HepG2 (cell line): ENCODE measurements around the gene TFAP2A. TPM values are rescaled to one million over a fixed set of nuclear protein-coding genes. Genes with fewer than 3 reads are reported as not detected.

Experiments
- FOXM1 ChIP-seq: sonication (generic); formaldehyde crosslinking; IDR thresholded peaks from 2 replicates; pipeline ENCODE4 v1.5.0; 2020; ENCODE audit warnings: missing genetic modification reagents
- MLX ChIP-seq: IDR thresholded peaks from 2 replicates; pipeline ENCODE4 v1.6.1; 2016
- TERF1 ChIP-seq: sonication (generic); formaldehyde crosslinking; IDR thresholded peaks from 2 replicates; pipeline ENCODE4 v1.8.0; 2022; ENCODE audit warnings: mild to moderate bottlenecking, missing genetic modification reagents, moderate library complexity
- ZBTB34 ChIP-seq: sonication (generic); formaldehyde crosslinking; IDR thresholded peaks from 2 replicates; pipeline ENCODE4 v1.8.0; 2022; ENCODE audit warnings: mild to moderate bottlenecking, missing genetic modification reagents
- ZMYM4 ChIP-seq: sonication (generic); formaldehyde crosslinking; IDR thresholded peaks from 2 replicates; pipeline ENCODE4 v1.8.1; 2023; ENCODE audit warnings: mild to moderate bottlenecking, missing genetic modification reagents
- ZNF720 ChIP-seq: sonication (generic); formaldehyde crosslinking; IDR thresholded peaks from 2 replicates; pipeline ENCODE4 v1.4.0; 2020; ENCODE audit warnings: missing genetic modification reagents
- ZNF746 ChIP-seq: sonication (generic); formaldehyde crosslinking; IDR thresholded peaks from 2 replicates; pipeline ENCODE4 v1.8.0; 2022; ENCODE audit warnings: mild to moderate bottlenecking, missing genetic modification reagents
- polyA plus RNA-seq, 8 experiments: library from polyadenylated mRNA; depleted of rRNA in 3 of 8; stranded (reverse) in 7 of 8; unstranded in 1 of 8; fragments of >200 nt; fragmentation: Illumina TruSeq in 4 of 8; extraction: Trizol in 4 of 8; gene quantifications; 2 replicates each; pipeline versions ENCODE4 v1.2.1 to v1.2.3, GENCODE V29; 2011 to 2016; ENCODE audit warnings: low read depth in 4 of 8, missing spikeins in 1 of 8, mixed read lengths in 1 of 8; ENCODE audit not compliant: insufficient read depth in 1 of 8
- total RNA-seq, 5 experiments: library from RNA; depleted of rRNA; stranded (reverse); fragments of >200 nt; fragmentation: Illumina TruSeq; extraction: Trizol; gene quantifications; 2 replicates each; pipeline ENCODE4 v1.2.3, GENCODE V29; 2016; ENCODE audit warnings: low read depth in 1 of 5
- TF ChIP-seq, protein P1 (sequence below): sonication (generic); formaldehyde crosslinking; IDR thresholded peaks from 2 replicates; pipeline ENCODE4 v1.4.0; 2020; ENCODE audit warnings: missing genetic modification reagents, borderline replicate concordance
- TF ChIP-seq, protein P2 (sequence below): IDR thresholded peaks from 2 replicates; pipeline ENCODE4 v1.6.1; 2016; ENCODE audit warnings: missing compliant biosample characterization, missing genetic modification reagents, borderline replicate concordance
- TF ChIP-seq, protein P3 (sequence below): sonication (generic); formaldehyde crosslinking; IDR thresholded peaks from 2 replicates; pipeline ENCODE4 v1.5.1; 2020; ENCODE audit warnings: missing genetic modification reagents, mild to moderate bottlenecking, borderline replicate concordance
- TF ChIP-seq, protein P4 (sequence below): fragments of 450-650 bp; IDR thresholded peaks from 2 replicates; pipeline ENCODE4 v1.6.1; 2017; ENCODE audit warnings: mild to moderate bottlenecking

TFAP2A gene
- total and polyA plus RNA-seq, 2 of the 13 experiments (the other 11 are each of a cell fraction or from before 2014, with no cell fraction given) = not detected

DNA sequence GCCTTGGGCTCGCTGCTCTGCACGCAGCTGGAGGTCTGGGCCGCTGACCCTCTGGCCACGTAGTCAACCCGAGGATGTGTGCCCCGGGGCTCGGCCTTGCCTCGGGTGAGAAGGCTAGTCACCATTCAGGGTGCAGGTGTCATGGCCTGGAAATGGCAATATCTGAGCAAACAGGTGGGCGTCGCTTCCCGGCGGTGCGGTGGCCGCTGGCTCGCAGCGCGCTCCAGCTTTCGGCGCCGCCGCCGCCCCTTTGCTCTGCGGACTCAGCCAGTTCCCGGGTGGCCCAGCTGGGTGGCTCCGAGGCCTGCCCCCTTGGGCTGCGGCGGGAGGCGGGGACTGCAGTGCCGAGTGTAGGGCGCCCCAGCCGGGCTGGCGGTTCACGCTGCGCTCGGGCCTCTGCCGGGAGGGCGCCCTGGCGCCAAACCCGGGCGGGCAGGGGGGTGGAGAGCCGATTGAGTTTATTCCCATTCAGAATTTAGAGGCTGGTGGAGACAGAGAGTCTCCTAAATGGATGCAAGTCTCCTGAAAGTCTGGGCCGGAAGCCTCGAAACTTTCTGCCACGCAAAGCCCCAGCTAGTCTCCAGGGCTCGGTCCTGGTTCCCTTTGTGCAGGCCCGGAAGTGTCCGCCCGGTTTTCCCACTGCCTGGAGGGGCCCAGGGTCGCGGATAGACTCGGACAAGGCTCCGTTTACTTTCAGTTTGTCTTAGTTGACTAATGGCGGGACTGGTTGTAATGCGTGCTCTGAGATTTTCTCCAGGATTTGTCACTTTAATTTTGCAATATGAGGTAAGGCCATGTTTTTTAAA, 11.3 kb upstream of the TFAP2A start (continued):
- TF ChIP-seq, protein P1, sequence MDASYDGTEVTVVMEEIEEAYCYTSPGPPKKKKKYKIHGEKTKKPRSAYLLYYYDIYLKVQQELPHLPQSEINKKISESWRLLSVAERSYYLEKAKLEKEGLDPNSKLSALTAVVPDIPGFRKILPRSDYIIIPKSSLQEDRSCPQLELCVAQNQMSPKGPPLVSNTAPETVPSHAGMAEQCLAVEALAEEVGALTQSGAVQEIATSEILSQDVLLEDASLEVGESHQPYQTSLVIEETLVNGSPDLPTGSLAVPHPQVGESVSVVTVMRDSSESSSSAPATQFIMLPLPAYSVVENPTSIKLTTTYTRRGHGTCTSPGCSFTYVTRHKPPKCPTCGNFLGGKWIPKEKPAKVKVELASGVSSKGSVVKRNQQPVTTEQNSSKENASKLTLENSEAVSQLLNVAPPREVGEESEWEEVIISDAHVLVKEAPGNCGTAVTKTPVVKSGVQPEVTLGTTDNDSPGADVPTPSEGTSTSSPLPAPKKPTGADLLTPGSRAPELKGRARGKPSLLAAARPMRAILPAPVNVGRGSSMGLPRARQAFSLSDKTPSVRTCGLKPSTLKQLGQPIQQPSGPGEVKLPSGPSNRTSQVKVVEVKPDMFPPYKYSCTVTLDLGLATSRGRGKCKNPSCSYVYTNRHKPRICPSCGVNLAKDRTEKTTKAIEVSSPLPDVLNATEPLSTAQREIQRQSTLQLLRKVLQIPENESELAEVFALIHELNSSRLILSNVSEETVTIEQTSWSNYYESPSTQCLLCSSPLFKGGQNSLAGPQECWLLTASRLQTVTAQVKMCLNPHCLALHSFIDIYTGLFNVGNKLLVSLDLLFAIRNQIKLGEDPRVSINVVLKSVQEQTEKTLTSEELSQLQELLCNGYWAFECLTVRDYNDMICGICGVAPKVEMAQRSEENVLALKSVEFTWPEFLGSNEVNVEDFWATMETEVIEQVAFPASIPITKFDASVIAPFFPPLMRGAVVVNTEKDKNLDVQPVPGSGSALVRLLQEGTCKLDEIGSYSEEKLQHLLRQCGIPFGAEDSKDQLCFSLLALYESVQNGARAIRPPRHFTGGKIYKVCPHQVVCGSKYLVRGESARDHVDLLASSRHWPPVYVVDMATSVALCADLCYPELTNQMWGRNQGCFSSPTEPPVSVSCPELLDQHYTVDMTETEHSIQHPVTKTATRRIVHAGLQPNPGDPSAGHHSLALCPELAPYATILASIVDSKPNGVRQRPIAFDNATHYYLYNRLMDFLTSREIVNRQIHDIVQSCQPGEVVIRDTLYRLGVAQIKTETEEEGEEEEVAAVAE (CRISPR knock-in tag) = no peak
- TF ChIP-seq ZMYM4 (CRISPR knock-in tag) = peak; percentile 96
- TF ChIP-seq ZNF746 = no peak
- TF ChIP-seq, protein P2, sequence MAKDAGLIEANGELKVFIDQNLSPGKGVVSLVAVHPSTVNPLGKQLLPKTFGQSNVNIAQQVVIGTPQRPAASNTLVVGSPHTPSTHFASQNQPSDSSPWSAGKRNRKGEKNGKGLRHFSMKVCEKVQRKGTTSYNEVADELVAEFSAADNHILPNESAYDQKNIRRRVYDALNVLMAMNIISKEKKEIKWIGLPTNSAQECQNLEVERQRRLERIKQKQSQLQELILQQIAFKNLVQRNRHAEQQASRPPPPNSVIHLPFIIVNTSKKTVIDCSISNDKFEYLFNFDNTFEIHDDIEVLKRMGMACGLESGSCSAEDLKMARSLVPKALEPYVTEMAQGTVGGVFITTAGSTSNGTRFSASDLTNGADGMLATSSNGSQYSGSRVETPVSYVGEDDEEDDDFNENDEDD (CRISPR knock-in tag) = peak; percentile 69
- no peak for TF ChIP-seq ZBTB34 (CRISPR knock-in tag)
- TF ChIP-seq FOXM1 (CRISPR knock-in tag) = no peak
- no peak for TF ChIP-seq MLX (CRISPR knock-in tag)
- TF ChIP-seq, protein P3, sequence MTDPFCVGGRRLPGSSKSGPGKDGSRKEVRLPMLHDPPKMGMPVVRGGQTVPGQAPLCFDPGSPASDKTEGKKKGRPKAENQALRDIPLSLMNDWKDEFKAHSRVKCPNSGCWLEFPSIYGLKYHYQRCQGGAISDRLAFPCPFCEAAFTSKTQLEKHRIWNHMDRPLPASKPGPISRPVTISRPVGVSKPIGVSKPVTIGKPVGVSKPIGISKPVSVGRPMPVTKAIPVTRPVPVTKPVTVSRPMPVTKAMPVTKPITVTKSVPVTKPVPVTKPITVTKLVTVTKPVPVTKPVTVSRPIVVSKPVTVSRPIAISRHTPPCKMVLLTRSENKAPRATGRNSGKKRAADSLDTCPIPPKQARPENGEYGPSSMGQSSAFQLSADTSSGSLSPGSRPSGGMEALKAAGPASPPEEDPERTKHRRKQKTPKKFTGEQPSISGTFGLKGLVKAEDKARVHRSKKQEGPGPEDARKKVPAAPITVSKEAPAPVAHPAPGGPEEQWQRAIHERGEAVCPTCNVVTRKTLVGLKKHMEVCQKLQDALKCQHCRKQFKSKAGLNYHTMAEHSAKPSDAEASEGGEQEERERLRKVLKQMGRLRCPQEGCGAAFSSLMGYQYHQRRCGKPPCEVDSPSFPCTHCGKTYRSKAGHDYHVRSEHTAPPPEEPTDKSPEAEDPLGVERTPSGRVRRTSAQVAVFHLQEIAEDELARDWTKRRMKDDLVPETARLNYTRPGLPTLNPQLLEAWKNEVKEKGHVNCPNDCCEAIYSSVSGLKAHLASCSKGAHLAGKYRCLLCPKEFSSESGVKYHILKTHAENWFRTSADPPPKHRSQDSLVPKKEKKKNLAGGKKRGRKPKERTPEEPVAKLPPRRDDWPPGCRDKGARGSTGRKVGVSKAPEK (CRISPR knock-in tag) = 0 out of 2 replicates have a peak, but pooled peaks have one; percentile 52
- TF ChIP-seq ZNF720 (CRISPR knock-in tag) = no peak
- 0 out of 2 replicates have a peak, but pooled peaks have one; percentile 64 for TF ChIP-seq TERF1 (CRISPR knock-in tag)
- TF ChIP-seq, protein P4, sequence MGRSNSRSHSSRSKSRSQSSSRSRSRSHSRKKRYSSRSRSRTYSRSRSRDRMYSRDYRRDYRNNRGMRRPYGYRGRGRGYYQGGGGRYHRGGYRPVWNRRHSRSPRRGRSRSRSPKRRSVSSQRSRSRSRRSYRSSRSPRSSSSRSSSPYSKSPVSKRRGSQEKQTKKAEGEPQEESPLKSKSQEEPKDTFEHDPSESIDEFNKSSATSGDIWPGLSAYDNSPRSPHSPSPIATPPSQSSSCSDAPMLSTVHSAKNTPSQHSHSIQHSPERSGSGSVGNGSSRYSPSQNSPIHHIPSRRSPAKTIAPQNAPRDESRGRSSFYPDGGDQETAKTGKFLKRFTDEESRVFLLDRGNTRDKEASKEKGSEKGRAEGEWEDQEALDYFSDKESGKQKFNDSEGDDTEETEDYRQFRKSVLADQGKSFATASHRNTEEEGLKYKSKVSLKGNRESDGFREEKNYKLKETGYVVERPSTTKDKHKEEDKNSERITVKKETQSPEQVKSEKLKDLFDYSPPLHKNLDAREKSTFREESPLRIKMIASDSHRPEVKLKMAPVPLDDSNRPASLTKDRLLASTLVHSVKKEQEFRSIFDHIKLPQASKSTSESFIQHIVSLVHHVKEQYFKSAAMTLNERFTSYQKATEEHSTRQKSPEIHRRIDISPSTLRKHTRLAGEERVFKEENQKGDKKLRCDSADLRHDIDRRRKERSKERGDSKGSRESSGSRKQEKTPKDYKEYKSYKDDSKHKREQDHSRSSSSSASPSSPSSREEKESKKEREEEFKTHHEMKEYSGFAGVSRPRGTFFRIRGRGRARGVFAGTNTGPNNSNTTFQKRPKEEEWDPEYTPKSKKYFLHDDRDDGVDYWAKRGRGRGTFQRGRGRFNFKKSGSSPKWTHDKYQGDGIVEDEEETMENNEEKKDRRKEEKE = no peak
